Measurements from ENCODE around the gene RAD18. TPM values are rescaled to one million over a fixed set of nuclear protein-coding genes. Genes with fewer than 3 reads are reported as not detected.

Gene RAD18
- total RNA-seq, 4 donors from 2014 or later, result 8.6 to 11.9 (median 9.7) TPM

- Histone ChIP-seq H3K27me3 (no peaks in the 10 kb centered on the region), H3K36me3 (no peaks in the 10 kb centered on the region), H3K4me3 (no peak overlapping the region), H3K27ac (no peak overlapping the region), H3K9me3 (no peaks in the 10 kb centered on the region), H3K4me1 (no peaks in the 10 kb centered on the region)
- TF ChIP-seq POLR2AphosphoS5 (IDR thresholded peaks at IDR 0.05) (no peak), CTCF (IDR thresholded peaks at IDR 0.05) (no peak), POLR2A (IDR thresholded peaks at IDR 0.05) (no peak), EP300 (IDR thresholded peaks at IDR 0.05; ENCODE audit: low read depth) (no peak)
- intact Hi-C loops (cut with DNase I; ENCODE audit: low total_unique reads), result no loop called here
- in situ Hi-C loops (cut with MboI; ENCODE audit: low pct_ligation_motif_present in 1 of 4, low pct_unique_long_range_greater_than_20kb in 1 of 4, low sequenced_read_pairs in 3 of 4), result no loop called here
- no peak for DNase-seq
- 93 to 100% methylated on average over 1 of the region's 1 CpG for WGBS, 2 donors (ENCODE audit: low coverage in 1 of 2)
Observed at GRCh38 chr3:8845641-8846040, 117.6 kb downstream of the RAD18 start.

GRCh38 chr3:8843347-8843746 is 119.9 kb downstream of the RAD18 start:
- no peak for TF ChIP-seq POLR2AphosphoS5 (IDR thresholded peaks at IDR 0.05)
- no peak for TF ChIP-seq POLR2A (IDR thresholded peaks at IDR 0.05)
- no peak for TF ChIP-seq EP300 (IDR thresholded peaks at IDR 0.05; ENCODE audit: low read depth)
- no peak for TF ChIP-seq CTCF (IDR thresholded peaks at IDR 0.05)

GRCh38 chr3:8842293-8842692 is 121.0 kb downstream of the RAD18 start:
- no peak overlapping the region for H3K27ac ChIP-seq
- no peaks in the 10 kb centered on the region for H3K9me3 ChIP-seq
- no peak overlapping the region for H3K4me3 ChIP-seq
- in situ Hi-C loops (cut with MboI; ENCODE audit: low pct_ligation_motif_present in 1 of 4, low pct_unique_long_range_greater_than_20kb in 1 of 4, low sequenced_read_pairs in 3 of 4), result no loop called here
- intact Hi-C loops (cut with DNase I; ENCODE audit: low total_unique reads), result no loop called here
- no peaks in the 10 kb centered on the region for H3K4me1 ChIP-seq
- H3K27me3 ChIP-seq, result no peaks in the 10 kb centered on the region
- no peak for DNase-seq
- no peaks in the 10 kb centered on the region for H3K36me3 ChIP-seq
- no peak for TF ChIP-seq POLR2AphosphoS5 (IDR thresholded peaks at IDR 0.05)
- no peak for TF ChIP-seq POLR2A (IDR thresholded peaks at IDR 0.05)
- no peak for TF ChIP-seq CTCF (IDR thresholded peaks at IDR 0.05)
- no peak for TF ChIP-seq EP300 (IDR thresholded peaks at IDR 0.05; ENCODE audit: low read depth)
- WGBS, 2 donors (ENCODE audit: low coverage in 1 of 2), result 57 to 67% methylated on average over 2 of the region's 2 CpGs

More at GRCh38 chr3:8843347-8843746, 119.9 kb downstream of the RAD18 start:
- Histone ChIP-seq H3K27ac (no peak overlapping the region), H3K9me3 (no peaks in the 10 kb centered on the region), H3K36me3 (no peaks in the 10 kb centered on the region), H3K27me3 (no peaks in the 10 kb centered on the region), H3K4me1 (no peaks in the 10 kb centered on the region), H3K4me3 (no peak overlapping the region)
- no peak for DNase-seq
- 91% methylated on average over 7 of the region's 7 CpGs; no CpG with 5 or more reads in 1 of the 2 donors for WGBS, 2 donors (ENCODE audit: low coverage in 1 of 2)
- in situ Hi-C loops (cut with MboI; ENCODE audit: low pct_ligation_motif_present in 1 of 4, low pct_unique_long_range_greater_than_20kb in 1 of 4, low sequenced_read_pairs in 3 of 4), result no loop called here
- intact Hi-C loops (cut with DNase I; ENCODE audit: low total_unique reads), result no loop called here

GRCh38 chr3:8841472-8841871 is 121.8 kb downstream of the RAD18 start:
- in situ Hi-C loops (cut with MboI; ENCODE audit: low pct_ligation_motif_present in 1 of 4, low pct_unique_long_range_greater_than_20kb in 1 of 4, low sequenced_read_pairs in 3 of 4) (no loop called here), intact Hi-C loops (cut with DNase I; ENCODE audit: low total_unique reads) (no loop called here)
- H3K36me3 ChIP-seq, result no peaks in the 10 kb centered on the region
- H3K9me3 ChIP-seq, result no peaks in the 10 kb centered on the region
- 76 to 86% methylated on average over 3 of the region's 3 CpGs for WGBS, 2 donors (ENCODE audit: low coverage in 1 of 2)
- no peak overlapping the region for H3K27ac ChIP-seq
- H3K27me3 ChIP-seq, result no peaks in the 10 kb centered on the region
- no peak for TF ChIP-seq POLR2A (IDR thresholded peaks at IDR 0.05)
- no peak overlapping the region for H3K4me3 ChIP-seq
- no peak for DNase-seq
- no peaks in the 10 kb centered on the region for H3K4me1 ChIP-seq

- H3K4me3 ChIP-seq, result no peak overlapping the region
- no peak for DNase-seq
- no peak overlapping the region for H3K27ac ChIP-seq
- in situ Hi-C loops (cut with MboI; ENCODE audit: low pct_ligation_motif_present in 1 of 4, low pct_unique_long_range_greater_than_20kb in 1 of 4, low sequenced_read_pairs in 3 of 4) (no loop called here), intact Hi-C loops (cut with DNase I; ENCODE audit: low total_unique reads) (no loop called here)
- WGBS, 2 donors (ENCODE audit: low coverage in 1 of 2), result 86 to 91% methylated on average over 5 of the region's 5 CpGs
- TF ChIP-seq EP300 (IDR thresholded peaks at IDR 0.05; ENCODE audit: low read depth), result no peak
- TF ChIP-seq CTCF (IDR thresholded peaks at IDR 0.05), result no peak
- TF ChIP-seq POLR2A (IDR thresholded peaks at IDR 0.05), result no peak
- TF ChIP-seq POLR2AphosphoS5 (IDR thresholded peaks at IDR 0.05), result no peak
- H3K4me1 ChIP-seq, result no peaks in the 10 kb centered on the region
- H3K9me3 ChIP-seq, result no peaks in the 10 kb centered on the region
- no peaks in the 10 kb centered on the region for H3K27me3 ChIP-seq
- H3K36me3 ChIP-seq, result no peaks in the 10 kb centered on the region
Observed at GRCh38 chr3:8840556-8840955, 122.7 kb downstream of the RAD18 start.

All from transverse colon (tissue), 4 donors.